ENCODE results near the gene KIRREL1.

- TF ChIP-seq CTCF (IDR thresholded peaks at IDR 0.05; ENCODE audit: poor library complexity, severe bottlenecking) (no peak), EP300 (conservative IDR thresholded peaks at IDR 0.05; ENCODE audit: poor library complexity, severe bottlenecking) (no peak), REST (IDR thresholded peaks at IDR 0.05; ENCODE audit: borderline replicate concordance) (no peak), POLR2AphosphoS5 (IDR thresholded peaks at IDR 0.05) (no peak)
Measured at GRCh38 chr1:157996433-157996832, 3.0 kb downstream of the KIRREL1 start.

All from neural cell (in vitro differentiated cells).